Measurements from ENCODE around the gene CPHXL.

The CPHXL gene

GRCh38 chr16:75679366-75679765 is 46.9 kb downstream of the CPHXL start:
- Histone ChIP-seq H4K20me1 (ENCODE audit: insufficient read depth, low read length) (no peaks in the 10 kb centered on the region), H3K4me3 (ENCODE audit: low read depth, low read length, poor library complexity, severe bottlenecking) (no peak overlapping the region), H3K27me3 (ENCODE audit: insufficient read depth, low read length) (no peaks in the 10 kb centered on the region), H3F3A (ENCODE audit: insufficient read depth, low read length) (no peaks in the 10 kb centered on the region), H3K9me3 (ENCODE audit: low read length) (no peaks in the 10 kb centered on the region), H3K4me1 (ENCODE audit: insufficient read depth, low read length, severe bottlenecking) (no peaks in the 10 kb centered on the region), H3K36me3 (ENCODE audit: insufficient read depth, low read length) (no peaks in the 10 kb centered on the region), H2AFZ (ENCODE audit: low read length) (no peak overlapping the region), H3K79me2 (ENCODE audit: insufficient read depth, low read length) (no peaks in the 10 kb centered on the region), H3K27ac (ENCODE audit: low read depth, low read length, poor library complexity, severe bottlenecking) (no peak overlapping the region), H3K9me2 (ENCODE audit: low read depth, low read length) (no peaks in the 10 kb centered on the region), H3K9ac (ENCODE audit: low read length) (no peak overlapping the region), H3K4me2 (ENCODE audit: low read length) (no peak overlapping the region)
- TF ChIP-seq EZH2 (IDR thresholded peaks at IDR 0.05; ENCODE audit: borderline replicate concordance, low read length), result no peak
- TF ChIP-seq CTCF (IDR thresholded peaks at IDR 0.05; ENCODE audit: low read length), result no peak

DNA sequence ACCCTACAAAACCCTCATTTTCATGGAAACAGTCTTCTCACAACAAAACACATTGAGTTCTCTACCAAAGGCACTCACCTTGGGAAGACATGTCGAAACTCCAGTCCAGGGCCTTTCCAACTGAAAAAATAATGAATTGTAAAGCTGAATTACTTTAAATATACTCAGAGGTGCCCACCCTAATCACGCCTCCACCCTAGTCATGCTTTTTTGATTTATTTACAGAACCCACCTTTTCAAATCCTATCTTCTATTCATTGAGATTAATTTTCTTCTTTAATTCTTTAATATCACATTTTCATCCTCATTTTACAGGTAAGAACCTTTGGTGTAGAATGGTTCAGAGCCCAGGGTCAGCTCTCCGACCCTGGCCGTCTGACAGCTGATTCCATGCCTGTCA is 49.4 kb downstream of the CPHXL start, which contains the start of gene CPHXL2:
Gene CPHXL2 (minus strand): TSS at position 101 of the 400 bp plus-strand sequence. CDS start 10 bp downstream, at position 91.
- no peak within 1 kb of the TSS for H3K4me2 ChIP-seq (ENCODE audit: low read length)
- TF ChIP-seq CTCF (IDR thresholded peaks at IDR 0.05; ENCODE audit: low read length), result no peak
- no peak for TF ChIP-seq EZH2 (IDR thresholded peaks at IDR 0.05; ENCODE audit: borderline replicate concordance, low read length)
- H3K4me3 ChIP-seq (ENCODE audit: low read depth, low read length, poor library complexity, severe bottlenecking), result no peak within 1 kb of the TSS
- H3F3A ChIP-seq (ENCODE audit: insufficient read depth, low read length), result no peaks in the 10 kb centered on the region
- no peaks in the 10 kb centered on the region for H4K20me1 ChIP-seq (ENCODE audit: insufficient read depth, low read length)
- no peaks in the 10 kb centered on the region for H3K27me3 ChIP-seq (ENCODE audit: insufficient read depth, low read length)
- H3K9me2 ChIP-seq (ENCODE audit: low read depth, low read length), result no peaks in the 10 kb centered on the region
- no peaks in the 10 kb centered on the region for H3K9me3 ChIP-seq (ENCODE audit: low read length)
- H3K36me3 ChIP-seq (ENCODE audit: insufficient read depth, low read length), result no peaks in the 10 kb centered on the region
- H3K79me2 ChIP-seq (ENCODE audit: insufficient read depth, low read length), result no peaks in the 10 kb centered on the region
- no peaks in the 10 kb centered on the region for H3K4me1 ChIP-seq (ENCODE audit: insufficient read depth, low read length, severe bottlenecking)
- no peak within 1 kb of the TSS for H3K9ac ChIP-seq (ENCODE audit: low read length)
- no peak within 1 kb of the TSS for H3K27ac ChIP-seq (ENCODE audit: low read depth, low read length, poor library complexity, severe bottlenecking)
- H2AFZ ChIP-seq (ENCODE audit: low read length), result no peak within 1 kb of the TSS

DNA sequence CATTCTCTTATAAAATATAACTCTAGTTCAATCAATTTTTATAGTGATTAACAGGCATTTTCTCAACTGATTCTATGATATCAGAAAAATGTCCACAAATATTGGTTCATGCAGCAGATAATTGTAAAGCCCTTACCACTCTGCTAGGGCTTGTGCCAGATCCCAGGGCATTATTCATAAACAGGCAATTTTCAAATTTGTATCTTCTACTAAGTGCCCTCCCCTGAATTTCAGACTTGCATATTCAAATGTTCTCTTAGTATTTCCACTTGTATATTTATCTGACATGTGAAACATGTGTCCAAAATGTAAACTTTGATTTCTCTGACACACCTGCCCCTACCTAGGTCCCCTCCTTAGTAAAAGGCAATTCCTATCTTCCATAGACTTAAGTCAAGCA is 58.8 kb downstream of the CPHXL start:
- Histone ChIP-seq H3K27ac (ENCODE audit: low read depth, low read length, poor library complexity, severe bottlenecking) (no peak overlapping the region), H3K4me1 (ENCODE audit: insufficient read depth, low read length, severe bottlenecking) (no peaks in the 10 kb centered on the region), H3K9me3 (ENCODE audit: low read length) (no peaks in the 10 kb centered on the region), H3K4me2 (ENCODE audit: low read length) (no peak overlapping the region), H3F3A (ENCODE audit: insufficient read depth, low read length) (no peaks in the 10 kb centered on the region), H2AFZ (ENCODE audit: low read length) (no peak overlapping the region), H3K79me2 (ENCODE audit: insufficient read depth, low read length) (no peaks in the 10 kb centered on the region), H3K4me3 (ENCODE audit: low read depth, low read length, poor library complexity, severe bottlenecking) (no peak overlapping the region), H3K36me3 (ENCODE audit: insufficient read depth, low read length) (no peaks in the 10 kb centered on the region), H3K27me3 (ENCODE audit: insufficient read depth, low read length) (no peaks in the 10 kb centered on the region), H3K9me2 (ENCODE audit: low read depth, low read length) (no peaks in the 10 kb centered on the region), H3K9ac (ENCODE audit: low read length) (no peak overlapping the region), H4K20me1 (ENCODE audit: insufficient read depth, low read length) (no peaks in the 10 kb centered on the region)
- no peak for TF ChIP-seq EZH2 (IDR thresholded peaks at IDR 0.05; ENCODE audit: borderline replicate concordance, low read length)
- TF ChIP-seq CTCF (IDR thresholded peaks at IDR 0.05; ENCODE audit: low read length), result no peak

Data from OCI-LY1 (cell line).